Measurements from ENCODE around the gene RAB11A.

- TF ChIP-seq POLR2AphosphoS5 (IDR thresholded peaks at IDR 0.05; ENCODE audit: borderline replicate concordance, low read depth, low read length) (no peak), EZH2 (IDR thresholded peaks at IDR 0.05) (no peak), FOXP2 (optimal IDR thresholded peaks at IDR 0.05; ENCODE audit: control extremely low read depth, extremely low read length, insufficient read depth) (no peak)
Observed at GRCh38 chr15:65927545-65927944, 58.3 kb downstream of the RAB11A start.

All from SK-N-MC (cell line).